ENCODE measurements around the gene BCAS1. TPM values are rescaled to one million over a fixed set of nuclear protein-coding genes. Genes with fewer than 3 reads are reported as not detected.

BCAS1 gene, protein sequence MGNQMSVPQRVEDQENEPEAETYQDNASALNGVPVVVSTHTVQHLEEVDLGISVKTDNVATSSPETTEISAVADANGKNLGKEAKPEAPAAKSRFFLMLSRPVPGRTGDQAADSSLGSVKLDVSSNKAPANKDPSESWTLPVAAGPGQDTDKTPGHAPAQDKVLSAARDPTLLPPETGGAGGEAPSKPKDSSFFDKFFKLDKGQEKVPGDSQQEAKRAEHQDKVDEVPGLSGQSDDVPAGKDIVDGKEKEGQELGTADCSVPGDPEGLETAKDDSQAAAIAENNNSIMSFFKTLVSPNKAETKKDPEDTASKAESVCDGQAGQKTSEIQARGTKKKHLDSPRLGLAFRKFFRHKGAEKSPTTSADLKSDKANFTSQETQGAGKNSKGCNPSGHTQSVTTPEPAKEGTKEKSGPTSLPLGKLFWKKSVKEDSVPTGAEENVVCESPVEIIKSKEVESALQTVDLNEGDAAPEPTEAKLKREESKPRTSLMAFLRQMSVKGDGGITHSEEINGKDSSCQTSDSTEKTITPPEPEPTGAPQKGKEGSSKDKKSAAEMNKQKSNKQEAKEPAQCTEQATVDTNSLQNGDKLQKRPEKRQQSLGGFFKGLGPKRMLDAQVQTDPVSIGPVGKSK
- 0.16 and 0.51 TPM in 2 replicates for total RNA-seq (2014; rRNA removed; shearing (Covaris generic))
- 0.19 and 0.26 TPM in 2 replicates for total RNA-seq (2022)
- Bru-seq, nascent RNA = percentile 15 among the genes with signal in this experiment
- BruChase-seq, experiment 1, labeled RNA remaining after a 6-hour chase = percentile 13 among the genes with signal in this experiment
- percentile 12 among the genes with signal in this experiment for BruChase-seq, experiment 2, labeled RNA remaining after a 2-hour chase
- long read RNA-seq = 0 reads

DNA sequence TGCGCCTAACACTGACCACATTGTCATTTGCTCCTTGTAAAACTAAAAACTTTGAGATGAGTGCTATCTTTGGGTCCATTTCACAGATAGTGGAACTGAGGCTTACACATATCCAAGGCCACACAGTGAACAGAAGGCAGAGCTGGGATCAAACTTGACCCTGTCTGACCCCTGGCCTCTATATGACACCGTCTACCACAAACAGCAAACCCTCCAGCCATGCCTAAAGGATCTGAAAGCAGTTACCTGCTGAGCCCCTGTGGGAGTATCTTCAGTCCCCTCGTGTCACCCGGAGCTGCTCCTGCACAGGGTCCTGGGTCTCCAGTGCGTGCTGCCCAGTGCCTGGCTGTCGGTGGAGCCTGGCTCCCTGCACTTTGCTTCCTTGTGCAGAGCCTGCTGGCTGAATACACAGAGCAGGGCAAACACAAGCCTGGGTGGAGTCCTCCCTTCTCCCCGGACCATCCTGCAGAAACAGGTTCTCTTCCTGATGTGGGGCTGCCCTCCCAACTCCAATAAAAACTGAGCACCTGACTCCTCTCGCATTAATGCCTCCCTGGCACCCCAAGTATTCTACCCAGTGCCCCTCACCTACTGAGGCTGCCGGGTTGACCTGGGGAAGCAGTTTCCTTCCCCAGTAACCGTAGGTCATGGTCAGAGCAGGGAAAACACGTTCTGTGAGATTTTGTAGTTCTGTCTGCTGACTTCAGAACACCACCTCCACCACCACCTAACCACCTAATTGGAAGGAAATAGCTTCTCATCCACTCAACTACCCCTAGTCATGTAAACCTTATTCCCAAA lies at the start of gene BCAS1:
Gene BCAS1 (minus strand): TSS at position 408 of the 801 bp plus-strand sequence. CDS start 11,876 bp downstream, outside the sequence.
- Histone ChIP-seq H3K79me2 (ENCODE audit: insufficient read depth, low read depth, low read length) (no peaks in the 10 kb centered on the region), H3K4me1 (ENCODE audit: insufficient read depth, low read length, poor library complexity, severe bottlenecking) (no peaks in the 10 kb centered on the region), H3K9me2 (ENCODE audit: insufficient read depth, low read length) (no peaks in the 10 kb centered on the region), H4K20me1 (ENCODE audit: insufficient read depth, low read length) (no peaks in the 10 kb centered on the region), H3K27ac (ENCODE audit: low read depth, low read length, poor library complexity, severe bottlenecking) (no peak within 1 kb of the TSS), H3K4me3 (ENCODE audit: low read depth, low read length, poor library complexity, severe bottlenecking) (no peak within 1 kb of the TSS), H3K4me2 (ENCODE audit: low read length) (no peak within 1 kb of the TSS), H2AFZ (ENCODE audit: low read length) (no peak within 1 kb of the TSS), H3K36me3 (ENCODE audit: insufficient read depth, low read length) (no peaks in the 10 kb centered on the region), H3K9me3 (ENCODE audit: low read length) (no peaks in the 10 kb centered on the region)
- CTCF ChIA-PET (ENCODE audit: unreplicated experiment) = no interaction called here
- BruUV-seq (replicated peaks) = no TSS peak
- intact Hi-C loops (cut with micrococcal nuclease; ENCODE audit: unreplicated experiment) = no loop called here
- no peak for DNase-seq (ENCODE audit: low spot score)
- TF ChIP-seq EZH2phosphoT487 (IDR thresholded peaks at IDR 0.05; ENCODE audit: borderline replicate concordance, low read depth, low read length) = no peak
- TF ChIP-seq, protein P1, sequence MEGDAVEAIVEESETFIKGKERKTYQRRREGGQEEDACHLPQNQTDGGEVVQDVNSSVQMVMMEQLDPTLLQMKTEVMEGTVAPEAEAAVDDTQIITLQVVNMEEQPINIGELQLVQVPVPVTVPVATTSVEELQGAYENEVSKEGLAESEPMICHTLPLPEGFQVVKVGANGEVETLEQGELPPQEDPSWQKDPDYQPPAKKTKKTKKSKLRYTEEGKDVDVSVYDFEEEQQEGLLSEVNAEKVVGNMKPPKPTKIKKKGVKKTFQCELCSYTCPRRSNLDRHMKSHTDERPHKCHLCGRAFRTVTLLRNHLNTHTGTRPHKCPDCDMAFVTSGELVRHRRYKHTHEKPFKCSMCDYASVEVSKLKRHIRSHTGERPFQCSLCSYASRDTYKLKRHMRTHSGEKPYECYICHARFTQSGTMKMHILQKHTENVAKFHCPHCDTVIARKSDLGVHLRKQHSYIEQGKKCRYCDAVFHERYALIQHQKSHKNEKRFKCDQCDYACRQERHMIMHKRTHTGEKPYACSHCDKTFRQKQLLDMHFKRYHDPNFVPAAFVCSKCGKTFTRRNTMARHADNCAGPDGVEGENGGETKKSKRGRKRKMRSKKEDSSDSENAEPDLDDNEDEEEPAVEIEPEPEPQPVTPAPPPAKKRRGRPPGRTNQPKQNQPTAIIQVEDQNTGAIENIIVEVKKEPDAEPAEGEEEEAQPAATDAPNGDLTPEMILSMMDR (conservative IDR thresholded peaks at IDR 0.05; ENCODE audit: low read length) = no peak
- POLR2A ChIA-PET = interaction anchor here (0.6 to 1.0 kb wide), 2 partner anchors 141 to 569 kb away, joined by 3 read pairs; no protein-coding TSS in a partner anchor

DNA sequence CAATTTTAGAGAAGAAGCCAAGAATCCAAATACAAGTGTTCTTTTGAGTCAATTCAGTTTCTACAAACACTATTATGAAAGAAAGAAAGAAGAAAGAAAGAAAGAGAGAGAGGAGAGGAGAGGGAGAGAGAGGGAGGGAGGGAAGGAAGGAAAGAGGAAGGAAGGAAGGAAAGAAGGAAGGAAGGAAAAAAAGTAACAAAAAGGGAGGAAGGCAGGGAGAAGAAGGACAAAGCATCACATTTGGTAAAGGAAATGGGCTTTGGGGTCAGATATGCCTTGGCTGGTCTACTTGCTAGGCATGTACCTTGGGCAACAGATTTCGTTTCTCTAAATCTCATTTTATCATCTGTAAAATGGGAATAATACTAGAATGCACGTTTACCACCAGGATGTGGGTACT lies 49.4 kb upstream of the BCAS1 start:
- CTCF ChIA-PET (ENCODE audit: unreplicated experiment) = no interaction called here
- no peak for TF ChIP-seq EZH2phosphoT487 (IDR thresholded peaks at IDR 0.05; ENCODE audit: borderline replicate concordance, low read depth, low read length)
- TF ChIP-seq, protein P1 (conservative IDR thresholded peaks at IDR 0.05; ENCODE audit: low read length) = no peak
- BruUV-seq (replicated peaks) = no TSS peak
- no peaks in the 10 kb centered on the region for H3K9me3 ChIP-seq (ENCODE audit: low read length)
- no peak overlapping the region for H3K27ac ChIP-seq (ENCODE audit: low read depth, low read length, poor library complexity, severe bottlenecking)
- H3K9me2 ChIP-seq (ENCODE audit: insufficient read depth, low read length) = no peaks in the 10 kb centered on the region
- no peak overlapping the region for H3K4me3 ChIP-seq (ENCODE audit: low read depth, low read length, poor library complexity, severe bottlenecking)
- H4K20me1 ChIP-seq (ENCODE audit: insufficient read depth, low read length) = no peaks in the 10 kb centered on the region
- H2AFZ ChIP-seq (ENCODE audit: low read length) = no peak overlapping the region
- no peaks in the 10 kb centered on the region for H3K4me1 ChIP-seq (ENCODE audit: insufficient read depth, low read length, poor library complexity, severe bottlenecking)
- H3K79me2 ChIP-seq (ENCODE audit: insufficient read depth, low read depth, low read length) = peaks cover 17% of the 10 kb centered on the region; the same call in 1 of the 2 replicates
- DNase-seq (ENCODE audit: low spot score) = no peak
- no peak overlapping the region for H3K4me2 ChIP-seq (ENCODE audit: low read length)
- POLR2A ChIA-PET = no interaction called here
- intact Hi-C loops (cut with micrococcal nuclease; ENCODE audit: unreplicated experiment) = no loop called here
- no peaks in the 10 kb centered on the region for H3K36me3 ChIP-seq (ENCODE audit: insufficient read depth, low read length)
